Measurements from ENCODE around the gene RNF213.
"Not testable (repeated sequence)": the region's sequence is repeated elsewhere in the genome, so short reads cannot be mapped to it uniquely, and the experiment has no call there.

RNF213 gene

DNA sequence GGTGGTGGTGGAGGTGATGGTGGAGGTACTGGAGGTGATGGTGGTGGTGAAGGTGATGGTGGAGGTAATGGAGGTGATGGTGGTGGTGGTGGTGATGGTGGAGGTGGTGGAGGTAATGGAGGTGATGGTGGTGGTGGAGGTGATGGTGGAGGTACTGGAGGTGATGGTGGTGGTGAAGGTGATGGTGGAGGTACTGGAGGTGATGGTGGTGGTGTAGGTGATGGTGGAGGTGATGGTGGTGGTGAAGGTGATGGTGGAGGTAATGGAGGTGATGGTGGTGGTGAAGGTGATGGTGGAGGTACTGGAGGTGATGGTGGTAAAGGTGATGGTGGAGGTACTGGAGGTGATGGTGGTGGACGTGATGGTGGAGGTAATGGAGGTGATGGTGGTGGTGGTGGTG, 53.3 kb downstream of the RNF213 start:
- not testable (repeated sequence) for H3K27ac ChIP-seq (ENCODE audit: low read depth, low read length); H3K9me3 ChIP-seq (ENCODE audit: control insufficient read depth, insufficient read depth, low read depth, low read length); H3K27me3 ChIP-seq (ENCODE audit: control insufficient read depth, insufficient read depth, low read length); H3K4me3 ChIP-seq (ENCODE audit: low read depth, low read length); H3K9ac ChIP-seq (ENCODE audit: low read length); H3K4me1 ChIP-seq (ENCODE audit: control insufficient read depth, insufficient read depth, low read length)
- peaks cover 66% of the 10 kb centered on the region for H3K36me3 ChIP-seq (ENCODE audit: control insufficient read depth, insufficient read depth, low read length)

DNA sequence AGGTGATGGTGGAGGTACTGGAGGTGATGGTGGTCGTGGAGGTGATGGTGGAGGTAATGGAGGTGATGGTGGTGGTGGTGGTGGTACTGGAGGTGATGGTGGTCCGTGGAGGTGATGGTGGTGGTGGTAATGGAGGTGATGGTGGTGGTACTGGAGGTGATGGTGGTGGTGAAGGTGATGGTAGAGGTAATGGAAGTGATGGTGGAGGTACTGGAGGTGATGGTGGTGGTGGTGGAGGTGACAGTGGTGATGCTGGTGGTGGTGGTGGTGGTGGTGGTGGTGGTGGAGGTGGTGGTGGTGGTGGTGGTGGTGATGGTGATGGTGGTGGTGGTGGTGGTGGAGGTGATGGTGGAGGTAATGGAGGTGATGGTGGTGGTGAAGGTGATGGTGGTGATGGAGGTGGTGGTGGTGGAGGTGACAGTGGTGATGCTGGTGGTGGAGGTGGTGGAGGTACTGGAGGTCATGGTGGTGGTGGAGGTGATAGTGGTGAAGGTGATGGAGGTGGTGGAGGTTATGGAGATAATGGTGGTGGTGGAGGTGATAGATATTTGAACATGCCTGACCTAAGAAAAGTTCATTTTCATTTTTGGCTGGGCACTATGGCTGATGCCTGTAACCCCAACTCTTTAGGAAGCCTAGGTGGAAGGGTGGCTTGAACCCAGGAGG, 55.0 kb downstream of the RNF213 start:
- Histone ChIP-seq H3K9me3 (ENCODE audit: control insufficient read depth, insufficient read depth, low read depth, low read length) (peaks cover 7% of the 10 kb centered on the region; the same call in 1 of the 2 replicates), H3K36me3 (ENCODE audit: control insufficient read depth, insufficient read depth, low read length) (peaks cover 66% of the 10 kb centered on the region), H3K4me3 (ENCODE audit: low read depth, low read length) (no peak overlapping the region), H3K9ac (ENCODE audit: low read length) (no peak overlapping the region), H3K27me3 (ENCODE audit: control insufficient read depth, insufficient read depth, low read length) (no peaks in the 10 kb centered on the region), H3K4me1 (ENCODE audit: control insufficient read depth, insufficient read depth, low read length) (no peaks in the 10 kb centered on the region), H3K27ac (ENCODE audit: low read depth, low read length) (no peak overlapping the region)

DNA sequence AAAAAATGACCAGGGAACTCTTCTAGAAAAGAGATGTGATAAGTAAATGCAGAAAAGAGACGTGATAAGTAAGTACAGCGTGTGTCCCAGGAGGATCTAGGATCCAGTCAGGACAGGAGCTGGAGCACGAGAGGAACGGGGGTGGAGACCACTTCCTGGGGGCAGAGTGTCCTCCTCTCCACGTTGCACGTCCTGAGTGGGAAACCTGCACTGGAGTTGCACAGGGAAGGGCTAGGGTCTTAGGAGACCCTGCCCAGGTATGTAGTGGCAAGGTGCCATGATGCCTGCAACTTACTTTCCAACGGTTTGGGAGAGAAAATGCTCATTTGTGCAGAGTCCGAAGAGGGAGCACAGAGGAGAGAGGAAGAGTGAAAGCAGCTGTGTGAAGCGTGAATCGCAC, 55.8 kb downstream of the RNF213 start:
- H3K9ac ChIP-seq (ENCODE audit: low read length) = no peak overlapping the region
- H3K36me3 ChIP-seq (ENCODE audit: control insufficient read depth, insufficient read depth, low read length) = peaks cover 65% of the 10 kb centered on the region
- no peaks in the 10 kb centered on the region for H3K27me3 ChIP-seq (ENCODE audit: control insufficient read depth, insufficient read depth, low read length)
- H3K9me3 ChIP-seq (ENCODE audit: control insufficient read depth, insufficient read depth, low read depth, low read length) = peaks cover 7% of the 10 kb centered on the region; the same call in 1 of the 2 replicates
- no peak overlapping the region for H3K27ac ChIP-seq (ENCODE audit: low read depth, low read length)
- no peak overlapping the region for H3K4me3 ChIP-seq (ENCODE audit: low read depth, low read length)
- H3K4me1 ChIP-seq (ENCODE audit: control insufficient read depth, insufficient read depth, low read length) = no peaks in the 10 kb centered on the region

DNA sequence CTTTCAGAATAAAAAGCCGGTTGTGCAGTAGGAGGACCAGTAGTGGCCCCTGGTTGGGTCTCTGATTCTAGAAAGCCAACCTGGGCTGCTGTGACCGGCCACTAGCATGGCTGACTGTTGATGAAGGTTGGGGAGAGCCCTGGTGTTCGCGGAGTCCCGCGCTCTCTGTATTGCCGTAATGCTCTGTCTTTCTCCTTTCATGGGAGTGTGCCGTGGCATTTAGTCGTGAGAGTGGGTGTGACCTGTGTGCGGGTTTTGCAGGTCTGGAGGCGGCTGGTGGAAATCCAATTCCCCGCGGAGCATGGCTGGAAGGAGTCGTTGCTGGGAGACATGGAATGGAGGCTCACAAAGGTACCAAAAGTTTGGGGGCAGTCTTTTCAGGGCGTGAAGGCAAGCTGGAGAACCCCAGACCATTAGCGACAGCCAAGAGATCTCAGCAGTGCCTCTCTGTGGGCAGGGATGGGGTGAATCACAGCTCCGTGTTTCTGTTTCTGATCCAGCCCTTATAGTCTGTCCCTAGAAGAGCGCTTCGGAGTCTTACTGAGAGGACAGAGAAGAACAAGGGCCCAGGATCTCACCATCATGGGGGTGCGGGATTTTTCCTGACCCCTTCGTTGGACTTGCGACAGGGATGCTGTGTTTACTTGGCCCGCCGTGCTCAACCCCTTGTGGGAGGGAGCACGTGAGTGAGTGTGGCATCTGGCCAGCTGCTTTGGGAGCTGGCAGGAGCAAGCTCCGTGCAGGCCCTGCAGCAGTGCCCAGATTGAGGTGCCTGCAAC, 56.5 kb downstream of the RNF213 start:
- H3K9ac ChIP-seq (ENCODE audit: low read length) = no peak overlapping the region
- H3K4me3 ChIP-seq (ENCODE audit: low read depth, low read length) = no peak overlapping the region
- no peaks in the 10 kb centered on the region for H3K4me1 ChIP-seq (ENCODE audit: control insufficient read depth, insufficient read depth, low read length)
- no peaks in the 10 kb centered on the region for H3K27me3 ChIP-seq (ENCODE audit: control insufficient read depth, insufficient read depth, low read length)
- H3K27ac ChIP-seq (ENCODE audit: low read depth, low read length) = no peak overlapping the region
- H3K9me3 ChIP-seq (ENCODE audit: control insufficient read depth, insufficient read depth, low read depth, low read length) = peaks cover 7% of the 10 kb centered on the region; the same call in 1 of the 2 replicates
- peaks cover 63% of the 10 kb centered on the region for H3K36me3 ChIP-seq (ENCODE audit: control insufficient read depth, insufficient read depth, low read length)

DNA sequence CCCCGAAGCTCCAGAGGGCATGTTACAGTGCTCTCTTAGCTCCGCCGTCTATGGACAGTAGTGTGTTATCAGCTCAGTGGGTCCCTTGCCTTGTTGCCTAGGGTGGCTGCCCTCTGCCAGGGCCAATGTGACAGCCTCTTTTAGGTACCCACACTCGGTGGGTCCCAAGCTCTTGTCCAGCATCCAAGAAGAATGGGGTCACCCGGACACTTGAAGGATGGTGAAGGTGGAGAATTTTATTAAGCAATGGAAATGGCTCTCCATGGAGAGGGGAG, 57.0 kb downstream of the RNF213 start:
- Histone ChIP-seq H3K27me3 (ENCODE audit: control insufficient read depth, insufficient read depth, low read length) (no peaks in the 10 kb centered on the region), H3K9me3 (ENCODE audit: control insufficient read depth, insufficient read depth, low read depth, low read length) (peaks cover 8% of the 10 kb centered on the region; the same call in 1 of the 2 replicates), H3K27ac (ENCODE audit: low read depth, low read length) (no peak overlapping the region), H3K9ac (ENCODE audit: low read length) (no peak overlapping the region), H3K4me3 (ENCODE audit: low read depth, low read length) (no peak overlapping the region), H3K36me3 (ENCODE audit: control insufficient read depth, insufficient read depth, low read length) (peaks cover 63% of the 10 kb centered on the region), H3K4me1 (ENCODE audit: control insufficient read depth, insufficient read depth, low read length) (no peaks in the 10 kb centered on the region)

DNA sequence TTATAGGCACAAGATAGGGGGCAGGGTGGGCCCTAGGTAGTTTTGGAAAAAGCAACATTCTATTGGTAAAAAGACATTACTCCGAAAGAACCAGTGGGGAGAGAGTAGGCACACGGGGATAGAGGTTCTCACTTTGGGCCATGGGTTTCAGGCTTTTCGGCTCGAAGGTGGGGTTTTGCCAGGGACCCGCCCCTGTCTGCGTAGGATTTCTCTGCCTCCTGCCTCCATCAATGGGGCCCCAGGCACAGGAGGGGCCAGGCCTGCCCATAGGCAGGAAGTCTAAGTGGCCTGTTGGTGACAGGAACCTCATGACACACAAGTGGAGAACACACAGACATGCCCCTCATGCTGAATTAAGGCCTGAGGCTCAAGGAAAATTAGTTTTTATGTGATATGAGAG, 57.5 kb downstream of the RNF213 start:
- H3K4me1 ChIP-seq (ENCODE audit: control insufficient read depth, insufficient read depth, low read length) = no peaks in the 10 kb centered on the region
- peaks cover 10% of the 10 kb centered on the region; the same call in 1 of the 2 replicates for H3K9me3 ChIP-seq (ENCODE audit: control insufficient read depth, insufficient read depth, low read depth, low read length)
- H3K36me3 ChIP-seq (ENCODE audit: control insufficient read depth, insufficient read depth, low read length) = peaks cover 63% of the 10 kb centered on the region
- no peak overlapping the region for H3K4me3 ChIP-seq (ENCODE audit: low read depth, low read length)
- H3K27me3 ChIP-seq (ENCODE audit: control insufficient read depth, insufficient read depth, low read length) = no peaks in the 10 kb centered on the region
- H3K9ac ChIP-seq (ENCODE audit: low read length) = no peak overlapping the region
- H3K27ac ChIP-seq (ENCODE audit: low read depth, low read length) = no peak overlapping the region

DNA sequence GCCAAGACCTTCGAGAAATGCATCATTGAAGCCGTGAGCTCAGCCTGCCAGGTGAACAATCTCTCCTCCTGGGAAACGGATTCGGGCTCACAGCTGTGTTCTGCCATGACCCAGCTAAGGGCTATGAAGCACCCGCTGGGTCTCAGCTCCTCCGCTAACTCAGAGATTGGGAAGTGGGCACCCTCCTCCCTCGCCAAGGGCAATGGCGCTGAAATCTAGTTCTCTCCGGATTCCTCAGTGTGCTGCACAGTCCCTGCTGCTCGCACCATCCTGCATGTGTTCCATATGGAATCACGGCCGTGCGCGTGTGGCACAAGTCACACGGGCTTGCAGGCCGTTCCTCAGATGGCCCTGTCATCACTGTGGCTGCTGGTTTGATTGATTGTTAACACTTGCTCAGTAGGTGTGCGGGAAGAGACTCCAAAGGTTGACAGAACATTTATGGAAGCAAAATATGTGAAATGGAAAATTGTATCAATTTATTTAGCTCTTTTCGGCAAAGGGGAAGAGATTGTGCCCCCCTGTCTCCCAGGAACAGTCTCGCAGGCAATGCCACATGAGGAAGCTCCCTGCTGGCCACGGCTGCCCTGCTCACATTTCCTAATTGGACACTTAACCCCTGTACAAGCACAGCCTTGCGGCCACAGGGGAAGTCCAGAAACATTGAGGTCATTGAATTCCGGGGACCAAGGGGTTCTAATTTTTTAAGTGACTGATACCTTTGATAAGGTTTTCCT, 58.8 kb downstream of the RNF213 start:
- Histone ChIP-seq H3K36me3 (ENCODE audit: control insufficient read depth, insufficient read depth, low read length) (peaks cover 62% of the 10 kb centered on the region), H3K9me3 (ENCODE audit: control insufficient read depth, insufficient read depth, low read depth, low read length) (peaks cover 7% of the 10 kb centered on the region; the same call in 1 of the 2 replicates), H3K27me3 (ENCODE audit: control insufficient read depth, insufficient read depth, low read length) (no peaks in the 10 kb centered on the region), H3K27ac (ENCODE audit: low read depth, low read length) (no peak overlapping the region), H3K4me3 (ENCODE audit: low read depth, low read length) (no peak overlapping the region), H3K9ac (ENCODE audit: low read length) (no peak overlapping the region), H3K4me1 (ENCODE audit: control insufficient read depth, insufficient read depth, low read length) (no peaks in the 10 kb centered on the region)

DNA sequence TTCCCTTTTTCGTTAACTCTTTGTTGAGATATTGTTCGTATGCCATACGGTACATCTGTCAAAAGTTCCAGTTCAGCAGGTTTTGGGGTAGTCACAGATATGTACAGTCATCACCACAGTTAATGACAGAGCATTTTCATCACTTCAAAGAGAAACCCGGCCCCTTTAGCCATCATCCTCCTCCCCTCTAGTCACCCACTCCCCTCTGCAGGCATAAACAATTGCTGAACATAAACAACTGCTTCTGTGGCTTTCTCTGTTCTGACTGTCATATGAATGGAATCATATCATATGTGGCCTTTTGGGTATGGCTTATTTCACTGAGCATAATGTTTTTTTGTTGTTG, 59.3 kb downstream of the RNF213 start:
- H3K4me3 ChIP-seq (ENCODE audit: low read depth, low read length) = no peak overlapping the region
- H3K36me3 ChIP-seq (ENCODE audit: control insufficient read depth, insufficient read depth, low read length) = peaks cover 67% of the 10 kb centered on the region
- H3K9ac ChIP-seq (ENCODE audit: low read length) = no peak overlapping the region
- no peaks in the 10 kb centered on the region for H3K27me3 ChIP-seq (ENCODE audit: control insufficient read depth, insufficient read depth, low read length)
- no peaks in the 10 kb centered on the region for H3K4me1 ChIP-seq (ENCODE audit: control insufficient read depth, insufficient read depth, low read length)
- H3K27ac ChIP-seq (ENCODE audit: low read depth, low read length) = no peak overlapping the region
- H3K9me3 ChIP-seq (ENCODE audit: control insufficient read depth, insufficient read depth, low read depth, low read length) = peaks cover 7% of the 10 kb centered on the region; the same call in 1 of the 2 replicates

DNA sequence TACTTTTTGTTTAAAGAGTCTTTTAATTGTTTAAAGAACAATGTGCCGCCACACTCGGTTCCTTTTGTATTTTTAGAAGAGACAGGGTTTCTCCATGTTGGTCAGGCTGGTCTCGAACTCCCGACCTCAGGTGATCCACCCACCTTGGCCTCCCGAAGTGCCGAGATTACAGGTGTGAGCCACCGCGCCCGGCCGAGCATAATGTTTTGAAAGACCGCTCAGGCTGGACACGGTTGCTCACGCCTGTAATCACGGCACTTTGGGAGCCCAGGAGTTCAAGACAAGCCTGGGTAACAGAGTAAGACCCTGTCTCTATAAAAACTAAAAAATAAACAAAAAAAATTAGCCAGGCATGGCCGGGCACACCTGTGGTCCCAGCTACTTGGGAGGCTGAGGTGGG, 59.8 kb downstream of the RNF213 start:
- Histone ChIP-seq H3K27ac (ENCODE audit: low read depth, low read length) (no peak overlapping the region), H3K36me3 (ENCODE audit: control insufficient read depth, insufficient read depth, low read length) (peaks cover 71% of the 10 kb centered on the region), H3K4me1 (ENCODE audit: control insufficient read depth, insufficient read depth, low read length) (no peaks in the 10 kb centered on the region), H3K4me3 (ENCODE audit: low read depth, low read length) (no peak overlapping the region), H3K9me3 (ENCODE audit: control insufficient read depth, insufficient read depth, low read depth, low read length) (peaks cover 7% of the 10 kb centered on the region; the same call in 1 of the 2 replicates), H3K27me3 (ENCODE audit: control insufficient read depth, insufficient read depth, low read length) (no peaks in the 10 kb centered on the region), H3K9ac (ENCODE audit: low read length) (no peak overlapping the region)

DNA sequence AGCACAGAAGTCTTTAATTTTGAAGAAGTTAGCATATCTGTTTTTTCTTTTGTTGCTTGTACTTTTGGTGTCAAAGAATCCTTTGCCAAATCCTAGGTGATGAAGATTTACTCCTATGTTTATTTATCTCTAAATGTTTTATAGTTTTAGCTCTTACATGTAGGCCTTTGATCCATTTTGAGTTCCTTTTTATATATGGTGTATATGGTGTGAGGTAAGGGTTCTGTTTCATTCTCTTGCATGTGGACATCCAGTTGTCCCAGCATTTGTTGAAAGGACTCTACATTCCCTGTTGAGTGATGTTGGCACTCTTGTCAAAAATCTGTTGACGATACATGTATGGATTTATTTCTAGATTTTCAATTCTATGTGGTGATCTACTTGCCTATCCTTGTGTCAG, 62.2 kb downstream of the RNF213 start:
- H3K4me1 ChIP-seq (ENCODE audit: control insufficient read depth, insufficient read depth, low read length) = no peaks in the 10 kb centered on the region
- no peak overlapping the region for H3K27ac ChIP-seq (ENCODE audit: low read depth, low read length)
- H3K9ac ChIP-seq (ENCODE audit: low read length) = no peak overlapping the region
- H3K36me3 ChIP-seq (ENCODE audit: control insufficient read depth, insufficient read depth, low read length) = peaks cover 71% of the 10 kb centered on the region
- no peak overlapping the region for H3K4me3 ChIP-seq (ENCODE audit: low read depth, low read length)
- H3K9me3 ChIP-seq (ENCODE audit: control insufficient read depth, insufficient read depth, low read depth, low read length) = peaks cover 7% of the 10 kb centered on the region; the same call in 1 of the 2 replicates
- no peaks in the 10 kb centered on the region for H3K27me3 ChIP-seq (ENCODE audit: control insufficient read depth, insufficient read depth, low read length)

DNA sequence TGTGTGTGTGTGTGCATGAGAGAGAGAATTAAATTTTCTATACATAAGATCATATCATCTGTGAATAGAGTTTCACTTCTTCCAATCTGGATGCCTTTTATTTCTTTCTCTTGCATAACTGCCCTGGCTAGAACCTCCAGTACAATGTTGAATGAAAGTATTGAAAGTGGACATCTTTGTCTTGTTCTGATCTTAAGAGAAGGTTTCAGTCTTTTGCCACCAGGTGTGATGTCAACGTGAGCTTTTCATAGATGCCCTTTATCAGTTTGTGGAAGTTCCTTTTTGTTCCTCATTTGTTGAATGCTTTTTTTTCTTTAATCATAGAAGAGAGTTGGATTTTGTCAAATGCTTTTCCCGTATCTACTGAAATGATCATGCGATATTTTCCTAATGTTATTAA, 63.3 kb downstream of the RNF213 start:
- Histone ChIP-seq H3K4me1 (ENCODE audit: control insufficient read depth, insufficient read depth, low read length) (no peaks in the 10 kb centered on the region), H3K36me3 (ENCODE audit: control insufficient read depth, insufficient read depth, low read length) (peaks cover 74% of the 10 kb centered on the region), H3K9me3 (ENCODE audit: control insufficient read depth, insufficient read depth, low read depth, low read length) (peaks cover 7% of the 10 kb centered on the region; the same call in 1 of the 2 replicates)

More for the DNA sequence above, 63.3 kb downstream of the RNF213 start:
- no peaks in the 10 kb centered on the region for H3K27me3 ChIP-seq (ENCODE audit: control insufficient read depth, insufficient read depth, low read length)
- H3K9ac ChIP-seq (ENCODE audit: low read length) = no peak overlapping the region
- H3K27ac ChIP-seq (ENCODE audit: low read depth, low read length) = no peak overlapping the region
- no peak overlapping the region for H3K4me3 ChIP-seq (ENCODE audit: low read depth, low read length)

Data from HUES6 (cell line).